Ishikawa (cell line): Measurements from ENCODE around the gene ATF2.

Experiments used
- CREB1 ChIP-seq: IDR thresholded peaks from 2 replicates; pipeline ENCODE4 v1.6.1; 2012; ENCODE audit warnings: low read depth
- TCF12 ChIP-seq: IDR thresholded peaks from 2 replicates; pipeline ENCODE4 v1.6.1; 2012; ENCODE audit warnings: low read depth
- TEAD4 ChIP-seq: IDR thresholded peaks from 2 replicates; pipeline ENCODE4 v1.6.1; 2012
- YY1 ChIP-seq: IDR thresholded peaks from 2 replicates; pipeline ENCODE4 v1.6.1; 2012; ENCODE audit warnings: low read depth
- ZBTB7A ChIP-seq: IDR thresholded peaks from 2 replicates; pipeline ENCODE4 v1.6.1; 2012; ENCODE audit warnings: low read depth
- TF ChIP-seq, protein P1 (sequence below): IDR thresholded peaks from 2 replicates; pipeline ENCODE4 v1.6.1; 2012; ENCODE audit warnings: low read depth, mild to moderate bottlenecking

DNA sequence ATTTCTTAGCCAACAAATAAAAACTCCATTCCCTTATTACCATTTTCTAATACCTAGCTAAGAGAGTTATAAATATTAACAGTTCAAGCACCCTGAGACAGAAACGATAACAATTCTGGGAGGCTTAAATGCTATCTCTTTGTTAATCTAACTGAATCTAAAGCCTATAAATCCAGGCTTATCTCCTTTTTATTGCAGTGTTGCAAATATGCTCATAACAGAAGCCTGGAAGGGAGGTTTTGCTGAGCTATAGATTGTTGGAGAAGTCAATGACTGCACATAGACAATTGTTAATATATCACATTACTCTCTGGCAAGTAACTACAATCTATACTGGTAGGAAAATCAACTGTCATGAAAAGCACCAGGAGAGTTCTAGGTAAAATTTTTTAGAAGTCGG, 30.2 kb downstream of the ATF2 start:
- TF ChIP-seq TEAD4 (no peak), TCF12 (no peak), YY1 (no peak), CREB1 (no peak), ZBTB7A (no peak)
- TF ChIP-seq, protein P1, sequence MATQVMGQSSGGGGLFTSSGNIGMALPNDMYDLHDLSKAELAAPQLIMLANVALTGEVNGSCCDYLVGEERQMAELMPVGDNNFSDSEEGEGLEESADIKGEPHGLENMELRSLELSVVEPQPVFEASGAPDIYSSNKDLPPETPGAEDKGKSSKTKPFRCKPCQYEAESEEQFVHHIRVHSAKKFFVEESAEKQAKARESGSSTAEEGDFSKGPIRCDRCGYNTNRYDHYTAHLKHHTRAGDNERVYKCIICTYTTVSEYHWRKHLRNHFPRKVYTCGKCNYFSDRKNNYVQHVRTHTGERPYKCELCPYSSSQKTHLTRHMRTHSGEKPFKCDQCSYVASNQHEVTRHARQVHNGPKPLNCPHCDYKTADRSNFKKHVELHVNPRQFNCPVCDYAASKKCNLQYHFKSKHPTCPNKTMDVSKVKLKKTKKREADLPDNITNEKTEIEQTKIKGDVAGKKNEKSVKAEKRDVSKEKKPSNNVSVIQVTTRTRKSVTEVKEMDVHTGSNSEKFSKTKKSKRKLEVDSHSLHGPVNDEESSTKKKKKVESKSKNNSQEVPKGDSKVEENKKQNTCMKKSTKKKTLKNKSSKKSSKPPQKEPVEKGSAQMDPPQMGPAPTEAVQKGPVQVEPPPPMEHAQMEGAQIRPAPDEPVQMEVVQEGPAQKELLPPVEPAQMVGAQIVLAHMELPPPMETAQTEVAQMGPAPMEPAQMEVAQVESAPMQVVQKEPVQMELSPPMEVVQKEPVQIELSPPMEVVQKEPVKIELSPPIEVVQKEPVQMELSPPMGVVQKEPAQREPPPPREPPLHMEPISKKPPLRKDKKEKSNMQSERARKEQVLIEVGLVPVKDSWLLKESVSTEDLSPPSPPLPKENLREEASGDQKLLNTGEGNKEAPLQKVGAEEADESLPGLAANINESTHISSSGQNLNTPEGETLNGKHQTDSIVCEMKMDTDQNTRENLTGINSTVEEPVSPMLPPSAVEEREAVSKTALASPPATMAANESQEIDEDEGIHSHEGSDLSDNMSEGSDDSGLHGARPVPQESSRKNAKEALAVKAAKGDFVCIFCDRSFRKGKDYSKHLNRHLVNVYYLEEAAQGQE: no peak
